Measurements from ENCODE around the gene KDM4C.

The KDM4C gene

GRCh38 chr9:6870650-6871477, 113.1 kb downstream of the KDM4C start:
- DNase-seq, result no peak

GRCh38 chr9:6873857-6874256, 116.1 kb downstream of the KDM4C start:
- DNase-seq, result peak in 1 of 2 donors; percentile 11

GRCh38 chr9:6876195-6876894, 118.6 kb downstream of the KDM4C start:
- DNase-seq, result no peak

GRCh38 chr9:6877671-6878161, 119.9 kb downstream of the KDM4C start:
- no peak for DNase-seq

- no peak for DNase-seq
These were observed 122.9 kb downstream of the KDM4C start for GRCh38 chr9:6880626-6881025.

GRCh38 chr9:6884101-6884500, 126.3 kb downstream of the KDM4C start:
- DNase-seq, result no peak

GRCh38 chr9:6884990-6885389, 127.2 kb downstream of the KDM4C start:
- no peak for DNase-seq

GRCh38 chr9:6887051-6887450, 129.3 kb downstream of the KDM4C start:
- DNase-seq, result no peak

GRCh38 chr9:6889868-6890267, 132.1 kb downstream of the KDM4C start:
- peak in 1 of 2 donors; percentile 36 for DNase-seq

- DNase-seq, result no peak
These were observed 135.8 kb downstream of the KDM4C start for GRCh38 chr9:6893350-6894131.

GRCh38 chr9:6894135-6894534, 136.4 kb downstream of the KDM4C start:
- no peak for DNase-seq

- DNase-seq, result no peak
These were observed 138.0 kb downstream of the KDM4C start for GRCh38 chr9:6895754-6896153.

GRCh38 chr9:6896562-6896961, 138.8 kb downstream of the KDM4C start:
- no peak for DNase-seq

GRCh38 chr9:6897207-6897822, 139.5 kb downstream of the KDM4C start:
- no peak for DNase-seq

GRCh38 chr9:6897898-6898302, 140.1 kb downstream of the KDM4C start:
- no peak for DNase-seq

- no peak for DNase-seq
These were observed 141.5 kb downstream of the KDM4C start for GRCh38 chr9:6899274-6899673.

GRCh38 chr9:6900440-6900883, 142.7 kb downstream of the KDM4C start:
- DNase-seq, result no peak

- no peak for DNase-seq
These were observed 143.4 kb downstream of the KDM4C start for GRCh38 chr9:6901180-6901579.

GRCh38 chr9:6902423-6902822, 144.7 kb downstream of the KDM4C start:
- DNase-seq, result no peak

GRCh38 chr9:6904371-6904770, 146.6 kb downstream of the KDM4C start:
- DNase-seq, result no peak

- DNase-seq, result no peak
These were observed 148.1 kb downstream of the KDM4C start for GRCh38 chr9:6905850-6906375.

- DNase-seq, result no peak
These were observed 150.1 kb downstream of the KDM4C start for GRCh38 chr9:6907772-6908381.

Measured in CD4-positive, alpha-beta T cell treated with Interleukin-4 for 1 hour (primary cell).